NB4 (cell line): ENCODE results near the gene WDR33.

Source experiments
- CTCF ChIP-seq: IDR thresholded peaks from one replicate; pipeline ENCODE4 v1.5.1; 2012; ENCODE audit warnings: low read depth, low read length
- MAX ChIP-seq: IDR thresholded peaks from 2 replicates; pipeline ENCODE4 v1.6.1; 2011; ENCODE audit warnings: low read depth, low read length
- MYC ChIP-seq: IDR thresholded peaks from 2 replicates; pipeline ENCODE4 v1.6.1; 2011; ENCODE audit warnings: low read depth, low read length
- POLR2A ChIP-seq: IDR thresholded peaks from 2 replicates; pipeline ENCODE4 v1.6.1; 2011; ENCODE audit warnings: mild to moderate bottlenecking; ENCODE audit not compliant: insufficient read length; ENCODE audit errors: extremely low read depth

- TF ChIP-seq CTCF (no peak), POLR2A (no peak), MYC (no peak), MAX (no peak)
Measured at GRCh38 chr2:127768775-127769479, 42.0 kb downstream of the WDR33 start.
